Caco-2 (cell line): ENCODE measurements around the gene RPP25. TPM values are rescaled to one million over a fixed set of nuclear protein-coding genes. Genes with fewer than 3 reads are reported as not detected.
"Not testable (repeated sequence)": the region's sequence is repeated elsewhere in the genome, so short reads cannot be mapped to it uniquely, and the experiment has no call there.

Source experiments
- BruUV-seq: library from RNA; stranded (reverse); fragments of 400-500 nt; replicated peaks from 2 replicates; lab custom pipeline; 2021; lab: Mats Ljungman, UMichigan
- CTCF ChIA-PET: fragments of 300-600 bp; sonication (Branson Sonifier 250); formaldehyde crosslinking; loops from one replicate; lab custom pipeline; 2022; ENCODE audit warnings: antibody characterized with exemption; lab: Charles Lee
- POLR2A ChIA-PET: fragments of 300-600 bp; sonication (Branson Sonifier 250); formaldehyde crosslinking; loops from one replicate; lab custom pipeline; 2022; ENCODE audit warnings: antibody characterized with exemption; lab: Charles Lee
- DNase-seq, 2 experiments: peaks; one replicate each; pipeline versions ENCODE4 v3.0.0 to v3.0.0-alpha.2; 2020 to 2022
- H3K27me3 ChIP-seq: replicated peaks from 2 replicates; pipeline ENCODE4 v1.6.0; 2011; ENCODE audit warnings: low read length; ENCODE audit not compliant: control insufficient read depth, insufficient read depth
- H3K36me3 ChIP-seq: 2 replicates; pipeline ENCODE4 v1.5.1; 2011; ENCODE audit warnings: low read length; ENCODE audit not compliant: control insufficient read depth, insufficient read depth
- H3K4me1 ChIP-seq: fragments of 250-450 bp; sonication (Bioruptor Pico); 2 replicates; pipeline ENCODE4 v1.5.1; 2020; ENCODE audit warnings: mild to moderate bottlenecking
- H3K4me3 ChIP-seq: 2 replicates; pipeline ENCODE4 v1.5.1; 2011; ENCODE audit warnings: low read depth, mild to moderate bottlenecking, control low read depth, low read length
- H3K9me3 ChIP-seq: fragments of 250-450 bp; sonication (Bioruptor Pico); 2 replicates; pipeline ENCODE4 v1.5.1; 2020; ENCODE audit warnings: mild to moderate bottlenecking, moderate library complexity
- H3K27ac Mint-ChIP-seq: one replicate; pipeline ENCODE4 v1.8.0; 2022; ENCODE audit warnings: mixed read lengths; ENCODE audit not compliant: unreplicated experiment
- H3K27me3 Mint-ChIP-seq: one replicate; pipeline ENCODE4 v1.8.0; 2022; ENCODE audit warnings: mixed read lengths; ENCODE audit not compliant: insufficient read depth, unreplicated experiment
- H3K36me3 Mint-ChIP-seq: one replicate; pipeline ENCODE4 v1.8.0; 2022; ENCODE audit warnings: mild to moderate bottlenecking, mixed read lengths; ENCODE audit not compliant: insufficient read depth, unreplicated experiment
- H3K4me1 Mint-ChIP-seq: one replicate; pipeline ENCODE4 v1.8.0; 2022; ENCODE audit warnings: low read depth, mixed read lengths; ENCODE audit not compliant: unreplicated experiment
- H3K4me3 Mint-ChIP-seq: one replicate; pipeline ENCODE4 v1.8.0; 2022; ENCODE audit warnings: mild to moderate bottlenecking, moderate library complexity, mixed read lengths; ENCODE audit not compliant: unreplicated experiment
- H3K9me3 Mint-ChIP-seq: one replicate; pipeline ENCODE4 v1.8.0; 2022; ENCODE audit warnings: mixed read lengths; ENCODE audit not compliant: unreplicated experiment
- intact Hi-C: fragments of 100-400 bp; cut with micrococcal nuclease; formaldehyde crosslinking; loops from one replicate; pipeline ENCODE4 v1.10.0; 2022; ENCODE audit not compliant: unreplicated experiment
- total RNA-seq: library from RNA; stranded (reverse); gene quantifications from 2 replicates; pipeline ENCODE4 v1.2.3, GENCODE V29; 2022
- TF ChIP-seq, protein P1 (sequence below), 2 experiments: fragments of 200-600 bp in 1 of 2; IDR thresholded peaks; 1 replicate in 1 of 2; 2 replicates in 1 of 2; pipeline versions ENCODE4 v1.5.1 to v1.8.0; 2011 to 2022; ENCODE audit warnings: antibody characterized with exemption in 1 of 2, control low read depth in 1 of 2, inconsistent platforms in 1 of 2, low read depth in 1 of 2, low read length in 1 of 2, mild to moderate bottlenecking in 1 of 2, moderate library complexity in 1 of 2; ENCODE audit not compliant: insufficient read depth in 1 of 2, severe bottlenecking in 1 of 2, unreplicated experiment in 1 of 2

Gene RPP25
- total RNA-seq, 1 experiment from 2014 or later: 35.3 TPM

DNA sequence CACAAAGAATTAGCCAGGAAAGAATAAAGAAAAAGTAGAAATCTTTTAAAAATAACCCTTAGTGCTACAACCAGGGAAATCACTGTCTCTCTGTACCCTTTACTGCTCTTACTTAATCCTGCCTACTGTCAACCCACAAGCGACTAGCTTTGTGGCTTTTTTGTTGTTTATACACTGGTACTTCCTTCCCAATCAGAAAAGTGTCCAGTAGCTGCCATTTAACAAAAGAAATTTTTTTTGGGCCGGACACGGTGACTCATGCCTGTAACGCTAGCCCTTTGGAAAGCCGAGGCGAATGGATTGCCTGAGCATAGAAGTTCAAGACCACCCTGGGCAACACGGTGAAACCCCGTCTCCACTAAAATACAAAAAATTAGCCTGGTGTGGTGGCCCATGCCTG, 36.1 kb downstream of the RPP25 start:
- TF ChIP-seq, protein P1, sequence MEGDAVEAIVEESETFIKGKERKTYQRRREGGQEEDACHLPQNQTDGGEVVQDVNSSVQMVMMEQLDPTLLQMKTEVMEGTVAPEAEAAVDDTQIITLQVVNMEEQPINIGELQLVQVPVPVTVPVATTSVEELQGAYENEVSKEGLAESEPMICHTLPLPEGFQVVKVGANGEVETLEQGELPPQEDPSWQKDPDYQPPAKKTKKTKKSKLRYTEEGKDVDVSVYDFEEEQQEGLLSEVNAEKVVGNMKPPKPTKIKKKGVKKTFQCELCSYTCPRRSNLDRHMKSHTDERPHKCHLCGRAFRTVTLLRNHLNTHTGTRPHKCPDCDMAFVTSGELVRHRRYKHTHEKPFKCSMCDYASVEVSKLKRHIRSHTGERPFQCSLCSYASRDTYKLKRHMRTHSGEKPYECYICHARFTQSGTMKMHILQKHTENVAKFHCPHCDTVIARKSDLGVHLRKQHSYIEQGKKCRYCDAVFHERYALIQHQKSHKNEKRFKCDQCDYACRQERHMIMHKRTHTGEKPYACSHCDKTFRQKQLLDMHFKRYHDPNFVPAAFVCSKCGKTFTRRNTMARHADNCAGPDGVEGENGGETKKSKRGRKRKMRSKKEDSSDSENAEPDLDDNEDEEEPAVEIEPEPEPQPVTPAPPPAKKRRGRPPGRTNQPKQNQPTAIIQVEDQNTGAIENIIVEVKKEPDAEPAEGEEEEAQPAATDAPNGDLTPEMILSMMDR (IDR thresholded peaks at IDR 0.05; ENCODE audit: insufficient read depth in 1 of 2, low read depth in 1 of 2, low read length in 1 of 2, severe bottlenecking in 1 of 2, unreplicated experiment in 1 of 2): no peak
- Histone ChIP-seq H3K4me3 (no peak overlapping the region), H3K27me3 (no peaks in the 10 kb centered on the region), H3K36me3 (peaks cover 3% of the 10 kb centered on the region; the same call in 1 of the 2 replicates), H3K9me3 (no peaks in the 10 kb centered on the region), H3K4me1 (no peaks in the 10 kb centered on the region)
- Mint-ChIP-seq H3K27ac (no peak overlapping the region), H3K36me3 (peaks cover 88% of the 10 kb centered on the region), H3K4me1 (no peaks in the 10 kb centered on the region), H3K4me3 (no peak overlapping the region), H3K27me3 (no peaks in the 10 kb centered on the region), H3K9me3 (no peaks in the 10 kb centered on the region)
- intact Hi-C loops: no loop called here
- no peak for DNase-seq
- BruUV-seq: no TSS peak
- CTCF ChIA-PET: no interaction called here
- POLR2A ChIA-PET: no interaction called here

DNA sequence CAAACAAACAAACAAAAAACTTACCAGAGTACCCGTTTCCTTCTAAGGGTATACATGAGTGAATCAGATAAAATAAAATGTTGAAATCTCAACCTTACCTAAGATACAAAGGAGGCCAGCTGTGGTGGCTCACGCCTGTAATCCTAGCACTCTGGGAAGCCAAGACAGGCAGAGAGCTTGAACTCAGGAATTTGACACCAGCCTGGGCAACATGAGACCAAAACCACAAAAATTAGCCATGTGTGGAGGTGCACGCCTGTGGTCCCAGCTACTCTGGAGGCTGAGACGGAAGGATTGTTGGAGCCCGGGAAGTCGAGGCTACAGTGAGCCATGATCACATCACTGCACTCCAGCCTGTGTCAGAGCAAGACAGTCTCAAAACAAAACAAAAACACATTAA, 38.9 kb downstream of the RPP25 start:
- POLR2A ChIA-PET: interaction anchor here (1.4 kb wide), 1 partner anchor 11 kb away, joined by 5 read pairs; the partner anchor contains the start of gene FAM219B

DNA sequence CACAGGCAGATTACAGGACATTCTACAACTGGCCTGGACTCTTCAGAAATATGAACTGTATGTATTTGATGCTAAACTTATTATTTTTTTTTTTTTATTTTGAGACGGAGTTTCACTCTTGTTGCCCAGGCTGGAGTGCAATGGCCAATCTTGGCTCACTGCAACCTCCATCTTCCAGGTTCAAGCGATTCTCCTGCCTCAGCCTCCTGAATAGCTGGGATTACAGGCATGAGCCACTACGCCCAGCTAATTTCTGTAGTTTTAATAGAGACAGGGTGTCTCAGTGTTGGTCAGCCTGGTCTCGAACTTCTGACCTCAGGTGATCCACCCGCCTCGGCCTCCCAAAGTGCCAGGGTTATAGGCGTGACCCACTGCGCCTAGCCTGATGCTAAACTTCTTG, 42.8 kb downstream of the RPP25 start:
- DNase-seq, CTCF ChIA-PET, H3K4me3 Mint-ChIP-seq, H3K9me3 Mint-ChIP-seq, H3K4me3 ChIP-seq, H3K36me3 ChIP-seq, H3K27me3 ChIP-seq, H3K4me1 Mint-ChIP-seq, H3K4me1 ChIP-seq, POLR2A ChIA-PET, H3K27me3 Mint-ChIP-seq, intact Hi-C loops, H3K27ac Mint-ChIP-seq, H3K9me3 ChIP-seq, BruUV-seq: not testable (repeated sequence)
- H3K36me3 Mint-ChIP-seq: peaks cover 65% of the 10 kb centered on the region

More for the DNA sequence above, 38.9 kb downstream of the RPP25 start:
- peaks cover 86% of the 10 kb centered on the region for H3K36me3 Mint-ChIP-seq
- BruUV-seq: no TSS peak
- Histone ChIP-seq H3K4me3 (no peak overlapping the region), H3K9me3 (no peaks in the 10 kb centered on the region), H3K4me1 (no peaks in the 10 kb centered on the region), H3K27me3 (no peaks in the 10 kb centered on the region), H3K36me3 (no peaks in the 10 kb centered on the region)
- CTCF ChIA-PET: interaction anchor here (0.6 kb wide), 1 partner anchor 148 kb away, joined by 3 read pairs; no protein-coding TSS in a partner anchor
- no peak for DNase-seq
- H3K4me3 Mint-ChIP-seq: no peak overlapping the region
- H3K27ac Mint-ChIP-seq: no peak overlapping the region
- H3K4me1 Mint-ChIP-seq: no peaks in the 10 kb centered on the region
- H3K27me3 Mint-ChIP-seq: no peaks in the 10 kb centered on the region
- H3K9me3 Mint-ChIP-seq: no peaks in the 10 kb centered on the region
- TF ChIP-seq, protein P1 (IDR thresholded peaks at IDR 0.05; ENCODE audit: insufficient read depth in 1 of 2, low read depth in 1 of 2, low read length in 1 of 2, severe bottlenecking in 1 of 2, unreplicated experiment in 1 of 2): no peak
- intact Hi-C loops: no loop called here

DNA sequence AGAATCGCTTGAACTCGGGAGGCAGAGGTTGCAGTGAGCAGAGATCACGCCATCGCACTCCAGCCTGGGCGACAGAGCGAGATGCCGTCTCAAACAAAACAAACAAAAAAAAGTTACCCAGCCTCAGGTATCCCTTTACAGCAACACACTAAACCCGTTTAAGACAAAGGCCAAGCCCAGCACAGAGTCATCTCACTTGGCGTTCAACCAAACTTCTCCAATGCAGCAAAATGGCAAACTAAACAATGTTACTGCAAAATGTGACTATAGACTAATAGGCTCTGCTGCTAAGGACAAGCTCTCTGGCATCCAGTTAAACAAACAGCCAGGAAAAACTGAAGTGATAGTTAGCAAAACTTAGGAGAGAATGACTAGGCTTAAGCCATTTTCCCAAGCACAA, 43.5 kb downstream of the RPP25 start:
- Mint-ChIP-seq H3K9me3 (no peaks in the 10 kb centered on the region), H3K4me1 (no peaks in the 10 kb centered on the region), H3K4me3 (no peak overlapping the region), H3K27me3 (no peaks in the 10 kb centered on the region), H3K36me3 (peaks cover 57% of the 10 kb centered on the region), H3K27ac (no peak overlapping the region)
- intact Hi-C loops: no loop called here
- TF ChIP-seq, protein P1 (IDR thresholded peaks at IDR 0.05; ENCODE audit: insufficient read depth in 1 of 2, low read depth in 1 of 2, low read length in 1 of 2, severe bottlenecking in 1 of 2, unreplicated experiment in 1 of 2): no peak
- ChIA-PET POLR2A (no interaction called here), CTCF (no interaction called here)
- Histone ChIP-seq H3K4me3 (no peak overlapping the region), H3K27me3 (no peaks in the 10 kb centered on the region), H3K9me3 (no peaks in the 10 kb centered on the region), H3K36me3 (no peaks in the 10 kb centered on the region), H3K4me1 (no peaks in the 10 kb centered on the region)
- DNase-seq: no peak
- BruUV-seq: no TSS peak
